HEK293T (cell line): ENCODE results near the gene USP26.
"Not testable (repeated sequence)": the region's sequence is repeated elsewhere in the genome, so short reads cannot be mapped to it uniquely, and the experiment has no call there.

ENCODE experiments used
- BHLHE40 ChIP-seq: fragments of 450-650 bp; IDR thresholded peaks from 2 replicates; pipeline ENCODE4 v1.6.1; 2016; ENCODE audit warnings: mild to moderate bottlenecking, moderate library complexity, borderline replicate concordance
- FOXM1 ChIP-seq: fragments of 450-650 bp; IDR thresholded peaks from 2 replicates; pipeline ENCODE4 v1.6.1; 2017; ENCODE audit warnings: mild to moderate bottlenecking, borderline replicate concordance
- HDGF ChIP-seq: fragments of 450-650 bp; IDR thresholded peaks from 2 replicates; pipeline ENCODE4 v1.6.1; 2017; ENCODE audit warnings: antibody characterized with exemption, borderline replicate concordance
- L3MBTL2 ChIP-seq: fragments of 450-650 bp; conservative IDR thresholded peaks from 2 replicates; pipeline ENCODE4 v1.6.1; 2016; ENCODE audit warnings: mild to moderate bottlenecking
- PKNOX1 ChIP-seq: fragments of 450-650 bp; IDR thresholded peaks from 2 replicates; pipeline ENCODE4 v1.6.1; 2016
- SP1 ChIP-seq: fragments of 450-650 bp; IDR thresholded peaks from 2 replicates; pipeline ENCODE4 v1.6.1; 2017
- SUZ12 ChIP-seq: fragments of 450-650 bp; IDR thresholded peaks from 2 replicates; pipeline ENCODE4 v1.6.1; 2016; ENCODE audit warnings: mild to moderate bottlenecking

- not testable (repeated sequence) for TF ChIP-seq HDGF, PKNOX1, L3MBTL2, FOXM1, SP1, BHLHE40, SUZ12
Observed at GRCh38 chrX:132980035-132980434, 116.9 kb downstream of the USP26 start.
